GM13976 (cell line): ENCODE results near the gene GRK5.

Experiments used
- DNase-seq: peaks from one replicate; pipeline ENCODE4 v3.0.0; 2012; ENCODE audit warnings: low spot score
- in situ Hi-C: fragments of 300-500 bp; cut with MboI; formaldehyde crosslinking; loops from one replicate; pipeline ENCODE4 v1.12.0; 2022; ENCODE audit warnings: low sequenced_read_pairs, mixed read lengths, inconsistent platforms; ENCODE audit not compliant: unreplicated experiment
- TF ChIP-seq, protein P1 (sequence below): IDR thresholded peaks from 2 replicates; pipeline ENCODE4 v1.5.1; 2012; ENCODE audit warnings: borderline replicate concordance, mild to moderate bottlenecking; ENCODE audit not compliant: insufficient read depth; ENCODE audit errors: extremely low read depth, missing control alignments, control extremely low read depth

GRK5 gene

GRCh38 chr10:119183664-119184412, 23.5 kb upstream of the GRK5 start:
- no peak for DNase-seq
- TF ChIP-seq, protein P1, sequence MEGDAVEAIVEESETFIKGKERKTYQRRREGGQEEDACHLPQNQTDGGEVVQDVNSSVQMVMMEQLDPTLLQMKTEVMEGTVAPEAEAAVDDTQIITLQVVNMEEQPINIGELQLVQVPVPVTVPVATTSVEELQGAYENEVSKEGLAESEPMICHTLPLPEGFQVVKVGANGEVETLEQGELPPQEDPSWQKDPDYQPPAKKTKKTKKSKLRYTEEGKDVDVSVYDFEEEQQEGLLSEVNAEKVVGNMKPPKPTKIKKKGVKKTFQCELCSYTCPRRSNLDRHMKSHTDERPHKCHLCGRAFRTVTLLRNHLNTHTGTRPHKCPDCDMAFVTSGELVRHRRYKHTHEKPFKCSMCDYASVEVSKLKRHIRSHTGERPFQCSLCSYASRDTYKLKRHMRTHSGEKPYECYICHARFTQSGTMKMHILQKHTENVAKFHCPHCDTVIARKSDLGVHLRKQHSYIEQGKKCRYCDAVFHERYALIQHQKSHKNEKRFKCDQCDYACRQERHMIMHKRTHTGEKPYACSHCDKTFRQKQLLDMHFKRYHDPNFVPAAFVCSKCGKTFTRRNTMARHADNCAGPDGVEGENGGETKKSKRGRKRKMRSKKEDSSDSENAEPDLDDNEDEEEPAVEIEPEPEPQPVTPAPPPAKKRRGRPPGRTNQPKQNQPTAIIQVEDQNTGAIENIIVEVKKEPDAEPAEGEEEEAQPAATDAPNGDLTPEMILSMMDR = no peak
- in situ Hi-C loops = no loop called here

GRCh38 chr10:119189811-119190282, 17.5 kb upstream of the GRK5 start:
- in situ Hi-C loops = loop anchor here (10.0 kb wide), 1 partner anchor 225 kb away; no protein-coding TSS in a partner anchor
- TF ChIP-seq, protein P1 = no peak
- no peak for DNase-seq

DNA sequence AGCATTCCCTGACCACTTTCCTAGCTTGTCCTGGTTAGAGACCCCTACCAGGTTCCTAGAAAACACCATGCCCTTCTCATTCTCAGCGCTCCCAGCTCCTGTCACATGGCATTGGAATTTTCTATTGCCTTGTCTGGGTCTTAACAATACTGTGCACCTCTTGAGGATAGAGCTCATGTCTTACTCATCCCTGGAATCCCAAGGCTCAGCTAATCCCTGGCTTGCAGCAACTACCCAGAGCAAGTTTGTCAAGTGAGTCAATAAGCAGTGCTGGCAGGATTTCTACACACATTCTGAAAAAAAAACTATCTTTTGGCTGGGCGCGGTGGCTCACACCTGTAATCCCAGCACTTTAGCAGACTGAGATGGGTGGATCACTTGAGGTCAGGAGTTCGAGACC, 17.0 kb upstream of the GRK5 start:
- DNase-seq = no peak
- TF ChIP-seq, protein P1 = no peak
- in situ Hi-C loops = loop anchor here (10.0 kb wide), 1 partner anchor 224 kb away; no protein-coding TSS in a partner anchor

DNA sequence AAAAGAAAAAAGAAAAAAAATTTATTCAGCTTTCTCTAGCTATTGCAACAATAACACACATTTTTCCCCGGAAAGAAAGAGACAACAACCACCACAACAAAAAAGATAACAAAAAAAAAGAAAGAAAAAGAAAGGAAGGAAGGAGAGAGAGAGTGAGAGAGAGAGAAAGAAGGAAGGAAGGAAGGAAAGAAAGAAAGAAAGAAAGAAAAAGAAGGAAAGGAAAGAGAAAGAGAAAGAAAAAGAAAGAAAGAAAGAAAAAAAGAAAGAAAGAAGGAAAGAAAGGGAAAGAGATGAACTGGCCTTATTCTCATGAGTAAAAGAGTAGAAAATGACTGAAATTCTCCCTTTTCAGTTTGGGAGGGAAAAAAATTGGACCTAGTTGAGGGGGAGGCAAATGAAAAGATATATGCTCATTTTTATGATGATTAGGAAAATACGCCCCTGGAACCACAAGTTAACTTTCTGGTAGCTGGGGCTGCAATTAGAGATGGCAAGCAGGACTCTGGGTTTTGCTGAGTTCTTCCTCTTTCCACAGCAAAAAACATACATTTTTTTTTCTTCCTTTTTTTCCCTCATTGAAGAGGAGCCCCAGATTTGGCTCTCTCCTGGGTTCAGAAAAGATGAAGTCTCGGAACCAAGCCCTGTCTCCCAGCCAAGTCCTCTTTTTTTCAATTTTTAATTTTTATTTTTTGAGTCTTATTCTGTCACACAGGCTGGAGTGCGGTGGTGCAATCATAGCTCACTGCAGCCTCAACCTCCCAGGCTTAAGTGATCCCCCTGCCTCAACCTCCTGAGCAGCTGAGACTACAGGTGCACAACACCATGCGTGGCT, 16.2 kb upstream of the GRK5 start:
- TF ChIP-seq, protein P1 = no peak
- in situ Hi-C loops = loop anchor here (10.0 kb wide), 1 partner anchor 224 kb away; no protein-coding TSS in a partner anchor
- no peak for DNase-seq

GRCh38 chr10:119191881-119192280, 15.5 kb upstream of the GRK5 start:
- TF ChIP-seq, protein P1 = no peak
- DNase-seq = no peak
- in situ Hi-C loops = loop anchor here (10.0 kb wide), 1 partner anchor 223 kb away; no protein-coding TSS in a partner anchor

GRCh38 chr10:119197921-119198320, 9.4 kb upstream of the GRK5 start:
- DNase-seq = no peak
- TF ChIP-seq, protein P1 = no peak
- in situ Hi-C loops = loop anchor here (10.0 kb wide), 1 partner anchor 217 kb away; no protein-coding TSS in a partner anchor
